HL-60/S4 (cell line): ENCODE data around the gene LRRIQ1.

Experiments used
- in situ Hi-C: fragments of 300-500 bp; cut with MboI; formaldehyde crosslinking; loops from 2 replicates; pipeline ENCODE4 v1.14.3; 2022; ENCODE audit warnings: low sequenced_read_pairs

The LRRIQ1 gene

GRCh38 chr12:85280165-85280983 is 244.2 kb downstream of the LRRIQ1 start, which contains the start of gene ALX1:
ALX1 (plus strand) TSS chr12:85280220; CDS start chr12:85280262, 42 bp downstream.
- in situ Hi-C loops, result no loop called here

- in situ Hi-C loops, result no loop called here
These were observed 245.0 kb downstream of the LRRIQ1 start for GRCh38 chr12:85280984-85281630.

DNA sequence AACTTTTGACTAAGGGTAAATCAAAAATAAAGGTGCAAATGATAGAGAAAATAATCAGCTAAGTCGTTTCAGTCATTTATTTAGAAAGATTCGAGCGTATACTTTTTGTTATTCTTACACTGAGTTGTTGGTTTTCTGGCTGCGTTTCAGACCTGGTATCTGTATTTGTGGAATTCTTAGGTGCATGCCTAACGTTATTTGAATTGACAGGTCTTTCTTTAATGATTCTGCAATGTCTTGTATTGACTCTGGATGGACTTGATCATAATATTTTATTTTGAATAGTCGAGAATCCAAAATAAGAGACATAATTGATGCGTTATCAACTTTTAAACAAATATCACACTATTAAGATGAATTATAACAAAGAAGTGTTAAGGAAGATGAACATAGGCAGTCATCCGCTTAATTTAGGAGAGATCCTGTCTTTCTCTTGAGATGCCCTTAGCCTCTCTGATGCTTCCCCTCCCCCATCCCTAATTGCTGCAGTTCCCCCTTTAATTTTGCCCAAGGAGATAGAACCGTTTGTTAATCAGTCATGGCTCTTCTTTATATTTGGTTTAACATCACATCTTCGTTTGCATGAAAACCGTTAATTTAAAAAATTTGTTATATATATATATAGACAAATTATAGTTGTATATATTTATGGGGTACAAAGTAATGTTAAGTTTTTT is 245.6 kb downstream of the LRRIQ1 start:
- in situ Hi-C loops, result no loop called here

DNA sequence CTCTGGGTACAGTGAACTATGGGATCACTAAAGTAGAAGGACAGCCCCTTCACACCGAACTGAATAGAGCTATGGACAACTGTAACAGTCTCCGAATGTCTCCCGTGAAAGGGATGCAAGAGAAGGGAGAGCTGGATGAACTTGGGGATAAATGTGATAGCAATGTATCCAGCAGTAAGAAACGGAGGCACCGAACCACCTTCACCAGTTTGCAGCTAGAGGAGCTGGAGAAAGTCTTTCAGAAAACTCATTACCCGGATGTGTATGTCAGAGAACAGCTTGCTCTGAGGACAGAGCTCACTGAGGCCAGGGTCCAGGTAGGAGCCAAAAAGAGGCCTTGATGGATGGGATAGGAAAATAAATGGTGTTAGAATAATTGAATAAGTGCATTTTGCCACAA is 247.4 kb downstream of the LRRIQ1 start:
- in situ Hi-C loops, result no loop called here
